Retina (tissue), 1 donor: ENCODE results near the gene OR51B5.
"Not testable (repeated sequence)": the region's sequence is repeated elsewhere in the genome, so short reads cannot be mapped to it uniquely, and the experiment has no call there.

Experiments used
- DNase-seq: peaks from one replicate; pipeline ENCODE4 v3.0.0-alpha.2; 2016

The OR51B5 gene, protein sequence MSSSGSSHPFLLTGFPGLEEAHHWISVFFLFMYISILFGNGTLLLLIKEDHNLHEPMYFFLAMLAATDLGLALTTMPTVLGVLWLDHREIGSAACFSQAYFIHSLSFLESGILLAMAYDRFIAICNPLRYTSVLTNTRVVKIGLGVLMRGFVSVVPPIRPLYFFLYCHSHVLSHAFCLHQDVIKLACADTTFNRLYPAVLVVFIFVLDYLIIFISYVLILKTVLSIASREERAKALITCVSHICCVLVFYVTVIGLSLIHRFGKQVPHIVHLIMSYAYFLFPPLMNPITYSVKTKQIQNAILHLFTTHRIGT

DNA sequence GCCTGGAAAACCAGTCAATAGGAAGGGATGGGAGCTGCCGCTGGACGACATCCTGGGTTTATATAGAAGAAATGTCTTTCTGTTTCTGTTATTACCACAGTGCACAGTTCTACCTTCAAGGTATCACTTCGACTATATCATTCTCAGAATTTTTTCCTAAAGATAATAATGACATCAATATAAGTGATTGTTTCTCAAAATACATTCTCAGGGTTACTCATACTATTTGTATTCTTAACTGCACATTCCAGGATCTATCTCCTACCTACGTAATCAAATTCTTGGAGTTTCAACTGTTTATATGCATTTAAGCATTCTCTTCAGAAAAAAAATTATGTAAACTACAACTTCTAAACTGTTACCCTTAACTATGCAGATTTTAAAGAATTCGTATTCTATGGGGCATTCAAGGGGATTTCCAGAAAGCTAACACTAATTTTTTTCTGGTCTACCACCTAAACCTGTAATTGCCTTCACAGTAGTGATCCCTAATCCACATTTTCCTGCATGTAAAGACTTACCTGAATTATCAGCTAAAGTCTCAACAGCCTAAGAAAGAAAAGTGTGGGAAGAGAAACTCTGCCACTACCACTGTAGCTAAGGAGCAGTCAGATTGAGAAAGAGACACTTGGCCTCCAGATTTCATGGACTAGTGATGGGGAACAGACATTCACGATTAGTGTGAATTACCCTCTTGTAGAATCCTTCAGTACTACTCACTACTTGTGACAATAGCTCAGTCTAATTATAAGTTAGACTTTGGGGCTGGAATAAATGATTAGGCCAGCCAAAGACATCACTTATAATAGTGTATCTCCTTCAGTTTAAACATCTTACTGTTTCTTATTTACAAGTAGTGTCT lies at the start of gene OR51B5:
TSS of gene OR51B5 (minus strand) at position 51 of the 862 bp plus-strand sequence. CDS start at position 51, 0 bp downstream.
- DNase-seq: no peak

DNA sequence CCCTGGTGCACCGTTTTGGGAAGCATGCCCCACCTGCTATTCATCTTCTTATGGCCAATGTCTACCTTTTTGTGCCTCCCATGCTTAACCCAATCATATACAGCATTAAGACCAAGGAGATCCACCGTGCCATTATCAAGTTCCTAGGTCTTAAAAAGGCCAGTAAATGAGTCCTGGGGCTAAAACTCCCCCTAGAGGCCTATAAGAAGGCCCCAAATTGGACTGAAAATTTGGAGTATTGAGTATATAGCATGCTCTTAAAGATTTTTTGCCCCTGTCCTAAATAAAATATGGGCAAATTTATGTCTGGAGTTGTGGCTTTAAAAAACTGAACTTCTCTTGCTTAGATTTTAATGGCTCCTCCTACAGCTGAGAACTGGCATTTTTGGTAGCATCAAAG lies 46.9 kb upstream of the OR51B5 start:
- DNase-seq: no peak

DNA sequence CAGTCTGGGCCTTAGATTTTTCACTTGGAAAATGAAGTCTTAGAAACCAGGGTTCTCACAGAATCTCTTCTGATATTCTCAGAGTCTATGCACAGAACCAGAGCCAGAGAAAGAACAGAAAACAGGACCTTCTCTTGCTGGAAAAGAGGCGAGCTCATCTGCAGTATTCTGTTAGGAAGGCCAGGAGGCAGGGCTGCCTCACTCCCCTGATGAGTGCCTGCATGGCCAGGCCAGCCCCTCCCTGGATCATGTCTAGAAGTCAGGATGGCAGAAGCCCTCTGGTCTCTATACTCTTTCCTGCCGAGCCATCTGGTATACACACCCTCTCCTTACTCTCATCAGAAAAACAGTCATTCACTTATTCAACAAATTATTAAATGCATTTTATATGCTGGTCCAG lies 41.0 kb upstream of the OR51B5 start:
- DNase-seq: no peak

- DNase-seq: no peak
These were observed 40.3 kb upstream of the OR51B5 start, which contains the start of gene OR51M1 for GRCh38 chr11:5383576-5383975. Gene OR51M1, plus strand, starts transcription at chr11:5383812. Its CDS starts 5,587 bp downstream, at chr11:5389399.

DNA sequence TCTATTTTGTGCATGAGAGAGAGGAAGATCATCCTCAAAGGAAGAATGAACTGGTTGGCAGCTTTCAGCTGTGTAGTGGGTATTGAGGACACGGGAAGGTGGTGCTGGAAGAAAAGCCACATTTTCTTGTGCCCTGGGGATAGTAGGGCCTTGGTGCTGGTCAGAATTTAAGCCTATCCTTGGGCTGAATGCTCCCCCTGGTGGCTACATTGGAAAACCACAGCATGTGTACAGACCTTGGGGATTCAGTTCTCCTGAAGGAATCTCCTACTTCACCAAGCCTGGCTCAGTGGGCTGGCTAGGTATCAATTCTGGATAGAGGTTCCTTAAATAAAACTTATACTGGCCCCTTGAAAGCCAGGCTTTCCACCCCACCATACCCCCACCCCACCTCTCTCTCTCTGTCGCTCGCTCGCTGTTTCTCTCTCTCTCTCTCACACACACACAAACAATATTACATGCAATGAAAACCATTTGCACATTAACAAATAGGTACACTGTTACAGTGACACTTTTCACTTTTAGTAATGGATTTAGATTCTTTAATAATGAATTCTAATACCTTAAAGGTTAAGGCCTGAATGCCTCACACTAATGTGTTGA lies 37.5 kb upstream of the OR51B5 start:
- peak; percentile 23 for DNase-seq

DNA sequence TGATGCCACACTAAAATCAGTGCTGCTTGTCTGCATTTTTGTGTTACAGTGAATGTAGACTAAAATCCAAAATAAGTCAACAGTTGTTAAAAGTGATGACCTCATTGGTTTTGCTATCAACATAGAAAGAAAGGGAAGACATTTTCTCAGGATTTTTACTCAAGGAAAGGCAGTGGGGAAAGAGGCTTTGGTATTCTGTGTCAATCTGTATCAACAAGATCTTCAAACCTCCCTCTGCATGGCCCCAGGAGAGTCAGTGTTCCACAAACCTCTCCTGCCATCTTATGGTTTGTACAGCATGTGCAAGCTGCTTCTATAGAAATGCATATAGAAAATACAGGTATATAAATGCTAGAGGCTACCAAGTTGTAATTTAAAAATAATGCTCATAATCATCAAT lies 26.5 kb upstream of the OR51B5 start:
- DNase-seq: peak; percentile 8

- no peak for DNase-seq
These were observed 25.2 kb upstream of the OR51B5 start for GRCh38 chr11:5368502-5369043.

- no peak for DNase-seq
These were observed 24.2 kb upstream of the OR51B5 start for GRCh38 chr11:5367448-5368074.

- no peak for DNase-seq
These were observed 23.5 kb upstream of the OR51B5 start for GRCh38 chr11:5366856-5367255.

DNA sequence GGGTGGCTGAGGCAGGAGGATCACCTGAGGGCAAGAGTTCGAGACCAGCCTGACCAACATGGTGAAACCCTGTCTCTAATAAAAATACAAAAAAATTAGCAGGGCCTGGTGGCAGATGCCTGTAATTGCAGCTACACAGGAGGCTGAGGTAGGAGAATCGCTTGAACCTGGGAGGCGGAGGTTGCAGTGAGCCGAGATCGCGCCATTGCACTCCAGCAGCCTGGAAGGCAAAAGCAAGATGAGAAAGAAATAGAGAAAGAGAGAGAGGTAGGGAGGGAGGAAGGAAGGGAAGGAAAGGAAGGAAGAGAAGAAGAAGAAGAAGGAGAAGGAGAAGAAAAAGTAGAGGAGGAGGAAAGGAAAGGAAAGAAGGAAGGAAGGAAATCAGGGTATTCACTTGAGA lies 23.0 kb upstream of the OR51B5 start:
- not testable (repeated sequence) for DNase-seq

DNA sequence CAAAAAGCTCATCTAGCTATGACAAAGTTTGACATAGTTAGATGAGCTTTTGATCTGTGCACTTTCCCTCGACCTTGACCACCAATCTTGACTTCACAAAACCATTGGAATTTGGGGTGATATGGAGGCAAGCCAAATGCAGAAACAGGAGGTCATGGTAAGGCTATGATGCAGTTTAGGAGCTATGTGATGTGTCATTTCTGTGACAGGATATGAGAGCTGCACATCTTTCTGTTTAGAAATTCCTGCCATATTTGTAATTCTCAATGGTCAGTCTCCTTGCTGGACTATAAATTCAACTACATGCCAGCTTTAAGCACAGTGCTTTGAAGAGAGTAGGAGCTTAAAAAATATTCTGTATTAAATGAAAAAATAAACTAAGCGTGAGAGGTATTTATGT lies 20.9 kb upstream of the OR51B5 start:
- DNase-seq: no peak

DNA sequence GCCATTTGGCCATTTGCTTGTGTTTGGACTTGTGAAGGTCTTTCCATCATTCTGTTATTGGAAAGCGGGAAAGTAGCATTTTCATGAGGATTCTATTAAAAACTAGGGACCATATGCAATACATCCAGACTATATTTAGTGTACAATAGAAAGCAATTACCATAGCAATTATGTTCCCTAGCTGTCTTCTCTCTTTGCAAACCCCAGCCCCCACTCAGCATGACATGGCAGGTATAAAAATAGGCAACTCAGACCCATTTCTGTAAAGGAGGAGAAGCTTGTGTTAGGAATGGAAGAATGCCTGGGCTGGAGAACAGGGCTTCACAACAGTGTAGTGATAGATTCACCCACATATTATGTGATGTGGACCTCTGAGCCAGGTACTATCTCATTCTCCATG lies 20.4 kb upstream of the OR51B5 start:
- no peak for DNase-seq

DNA sequence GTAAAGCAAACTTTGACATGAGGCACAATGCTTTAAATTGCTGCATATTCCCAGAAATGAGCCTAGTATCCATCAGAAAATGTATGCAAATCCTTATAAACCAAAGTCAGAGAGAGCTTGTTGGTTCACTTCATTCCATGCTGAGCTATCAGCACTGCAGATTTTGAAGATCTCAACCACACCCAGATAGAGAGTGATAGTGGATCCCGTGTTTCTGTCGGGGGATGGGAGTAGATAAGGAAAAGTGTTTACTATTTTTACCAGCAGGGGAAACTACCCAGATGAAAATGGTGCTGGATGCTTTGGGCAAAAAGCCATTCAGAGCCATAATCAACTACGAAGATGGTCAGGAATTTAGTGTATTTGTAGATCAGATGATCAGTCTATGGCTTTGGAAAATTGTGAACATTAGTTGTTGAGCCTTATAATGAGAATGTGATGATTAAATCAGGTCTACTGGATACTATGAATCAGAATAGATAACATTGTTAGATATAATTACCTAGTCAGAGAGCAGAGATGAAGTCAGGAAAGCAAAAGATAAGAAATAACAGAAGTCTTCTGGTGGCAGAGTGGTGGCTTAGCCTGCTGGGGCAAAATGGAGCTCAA lies 18.8 kb upstream of the OR51B5 start:
- no peak for DNase-seq

DNA sequence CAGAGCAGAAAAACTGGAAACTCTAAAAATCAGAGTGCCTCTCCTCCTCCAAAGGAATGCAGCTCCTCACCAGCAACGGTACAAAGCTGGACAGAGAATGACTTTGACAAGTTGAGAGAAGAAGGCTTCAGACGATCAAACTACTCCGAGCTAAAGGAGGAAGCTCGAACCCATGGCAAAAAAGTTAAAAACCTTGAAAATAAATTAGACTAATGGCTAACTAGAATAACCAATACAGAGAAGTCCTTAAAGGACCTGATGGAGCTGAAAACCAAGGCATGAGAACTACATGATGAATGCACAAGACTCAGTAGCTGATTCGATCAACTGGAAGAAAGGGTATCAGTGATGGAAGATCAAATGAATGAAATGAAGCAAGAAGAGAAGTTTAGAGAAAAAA lies 12.7 kb upstream of the OR51B5 start:
- DNase-seq: not testable (repeated sequence)

DNA sequence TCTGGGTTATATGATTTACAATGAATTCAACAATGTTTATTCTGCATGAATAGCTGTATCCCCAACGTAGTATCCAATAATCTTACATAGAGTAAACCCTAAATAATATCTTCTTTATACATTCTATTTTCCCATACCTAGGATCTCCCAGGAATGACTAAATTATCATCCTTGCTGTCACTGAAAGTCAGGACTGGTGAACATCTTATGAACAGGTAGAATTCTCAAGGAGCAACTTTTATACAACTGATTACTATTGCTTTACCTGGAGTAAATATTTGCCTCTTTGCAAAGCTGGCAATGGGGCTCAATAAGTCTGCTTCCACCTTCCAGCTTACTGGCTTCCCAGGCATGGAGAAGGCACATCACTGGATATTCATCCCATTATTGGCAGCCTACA lies 7.9 kb upstream of the OR51B5 start, which contains the start of gene OR51B6:
TSS of gene OR51B6 (plus strand) at position 301 of the 400 bp plus-strand sequence. CDS start at position 301, 0 bp downstream.
- DNase-seq: no peak

GRCh38 chr11:5349550-5349949 lies 6.2 kb upstream of the OR51B5 start:
- no peak for DNase-seq

DNA sequence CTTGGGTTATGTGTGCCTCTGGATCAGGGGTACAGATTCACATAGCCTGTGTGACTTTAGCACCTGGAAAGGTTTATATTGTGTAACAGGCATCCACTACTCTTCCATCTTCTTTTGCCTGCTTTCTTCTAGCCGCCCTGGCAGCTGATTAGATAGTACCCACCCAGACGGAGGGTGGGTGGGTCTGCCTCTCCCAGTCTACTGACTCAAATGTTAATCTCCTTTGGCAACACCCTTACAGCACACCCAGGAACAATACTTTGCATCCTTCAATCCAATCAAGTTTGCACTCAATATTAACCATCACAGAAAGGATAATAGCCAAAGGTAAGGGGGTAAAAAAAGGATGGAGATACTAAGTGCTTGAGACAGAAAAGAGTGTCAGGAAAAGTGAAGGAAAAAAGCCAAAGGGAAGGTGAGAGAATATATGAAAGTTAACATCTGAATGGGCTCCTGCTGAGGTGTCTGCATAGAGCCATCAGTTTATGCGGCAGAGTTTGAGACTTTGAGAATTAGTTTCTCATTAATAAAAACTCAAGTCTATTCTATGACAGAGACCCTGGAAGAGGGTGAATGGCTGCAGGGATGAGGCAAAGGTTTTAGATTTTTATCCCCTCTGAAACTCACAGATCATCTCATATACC lies 5.3 kb upstream of the OR51B5 start:
- DNase-seq: no peak

GRCh38 chr11:5345831-5346230 lies 2.5 kb upstream of the OR51B5 start:
- DNase-seq: no peak

- no peak for DNase-seq
These were observed 3.5 kb downstream of the OR51B5 start for GRCh38 chr11:5339771-5340322.

DNA sequence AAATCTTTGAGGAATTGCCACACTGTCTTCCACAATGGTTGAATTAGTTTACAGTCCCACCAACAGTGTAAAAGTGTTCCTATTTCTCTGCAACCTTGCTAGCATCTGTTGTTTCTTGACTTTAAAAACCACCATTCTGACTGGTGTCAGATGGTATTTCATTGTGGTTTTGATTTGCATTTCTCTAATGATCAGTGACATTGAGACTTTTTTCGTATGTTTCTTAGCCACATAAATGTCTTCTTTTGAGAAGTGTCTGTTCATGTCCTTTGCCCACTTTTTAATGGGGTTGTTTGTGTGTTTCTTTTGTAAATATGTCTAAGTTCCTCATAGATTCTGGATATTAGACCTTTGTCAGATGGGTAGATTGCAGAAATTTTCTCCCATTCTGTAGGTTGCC lies 6.1 kb downstream of the OR51B5 start:
- not testable (repeated sequence) for DNase-seq

DNA sequence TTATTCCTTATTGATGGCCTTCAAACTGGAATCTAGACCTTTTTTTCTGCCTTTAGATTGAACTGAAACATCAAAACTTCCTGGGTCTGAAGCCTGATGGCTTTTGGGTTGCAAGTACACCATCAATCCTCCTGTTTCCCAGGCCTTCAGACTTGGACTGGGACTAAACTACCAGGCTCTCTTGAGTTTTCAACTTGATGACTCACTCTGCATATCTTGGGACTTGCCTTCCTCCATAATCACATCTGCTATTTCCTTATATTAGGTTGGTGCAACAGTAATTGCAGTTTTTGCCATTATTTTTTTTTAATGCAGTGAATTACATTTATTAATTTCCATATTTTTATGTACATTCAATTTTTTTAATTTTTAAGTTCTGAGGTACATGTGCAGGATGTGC lies 7.0 kb downstream of the OR51B5 start:
- no peak for DNase-seq
